Fibroblast of peridontal ligament (primary cell): ENCODE data around the gene DOCK4.
A peak's percentile ranks its signal among the peaks of the same experiment; 100 is the strongest.

Experiments
- DNase-seq: peaks from one replicate; pipeline ENCODE4 v3.0.0-alpha.2; 2010; ENCODE audit errors: extremely low read depth

DOCK4 gene

GRCh38 chr7:112013274-112013673, 192.9 kb downstream of the DOCK4 start:
- no peak for DNase-seq

- DNase-seq: no peak
Observed at GRCh38 chr7:112012242-112012641, 194.0 kb downstream of the DOCK4 start.

- DNase-seq: no peak
Observed at GRCh38 chr7:112010994-112011393, 195.2 kb downstream of the DOCK4 start.

GRCh38 chr7:112010109-112010508, 196.1 kb downstream of the DOCK4 start:
- DNase-seq: no peak

- peak; percentile 58 for DNase-seq
Observed at GRCh38 chr7:112009081-112009480, 197.1 kb downstream of the DOCK4 start.

GRCh38 chr7:112007185-112007584, 199.0 kb downstream of the DOCK4 start:
- DNase-seq: no peak

GRCh38 chr7:112006071-112006470, 200.1 kb downstream of the DOCK4 start:
- DNase-seq: no peak

- DNase-seq: no peak
Observed at GRCh38 chr7:112005205-112005775, 200.9 kb downstream of the DOCK4 start.

GRCh38 chr7:112001091-112001826, 204.9 kb downstream of the DOCK4 start:
- peak; percentile 58 for DNase-seq

- no peak for DNase-seq
Observed at GRCh38 chr7:111998326-111998725, 207.9 kb downstream of the DOCK4 start.

- DNase-seq: no peak
Observed at GRCh38 chr7:111997546-111997945, 208.7 kb downstream of the DOCK4 start.

- peak; percentile 59 for DNase-seq
Observed at GRCh38 chr7:111992601-111993000, 213.6 kb downstream of the DOCK4 start.

- no peak for DNase-seq
Observed at GRCh38 chr7:111990643-111991042, 215.6 kb downstream of the DOCK4 start.

GRCh38 chr7:111987886-111988285, 218.3 kb downstream of the DOCK4 start:
- no peak for DNase-seq

GRCh38 chr7:111987115-111987826, 218.9 kb downstream of the DOCK4 start:
- DNase-seq: peak; percentile 83

GRCh38 chr7:111986601-111987000, 219.6 kb downstream of the DOCK4 start:
- DNase-seq: no peak

- no peak for DNase-seq
Observed at GRCh38 chr7:111985798-111986197, 220.4 kb downstream of the DOCK4 start.

- DNase-seq: peak; percentile 50
Observed at GRCh38 chr7:111982804-111983203, 223.4 kb downstream of the DOCK4 start.

- DNase-seq: no peak
Observed at GRCh38 chr7:111982133-111982532, 224.1 kb downstream of the DOCK4 start.

- DNase-seq: no peak
Observed at GRCh38 chr7:111980725-111981124, 225.5 kb downstream of the DOCK4 start.

- DNase-seq: no peak
Observed at GRCh38 chr7:111975346-111975745, 230.9 kb downstream of the DOCK4 start.

GRCh38 chr7:111960984-111961383, 245.2 kb downstream of the DOCK4 start:
- DNase-seq: no peak

GRCh38 chr7:111958896-111959295, 247.3 kb downstream of the DOCK4 start:
- no peak for DNase-seq
